Measurements from ENCODE around the gene INCA1.

Gene INCA1, protein sequence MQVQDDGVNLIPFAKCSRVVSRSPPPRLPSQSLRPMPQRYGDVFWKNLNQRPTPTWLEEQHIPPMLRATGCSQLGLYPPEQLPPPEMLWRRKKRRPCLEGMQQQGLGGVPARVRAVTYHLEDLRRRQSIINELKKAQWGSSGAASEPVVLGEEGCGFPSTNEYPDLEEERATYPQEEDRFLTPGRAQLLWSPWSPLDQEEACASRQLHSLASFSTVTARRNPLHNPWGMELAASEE

DNA sequence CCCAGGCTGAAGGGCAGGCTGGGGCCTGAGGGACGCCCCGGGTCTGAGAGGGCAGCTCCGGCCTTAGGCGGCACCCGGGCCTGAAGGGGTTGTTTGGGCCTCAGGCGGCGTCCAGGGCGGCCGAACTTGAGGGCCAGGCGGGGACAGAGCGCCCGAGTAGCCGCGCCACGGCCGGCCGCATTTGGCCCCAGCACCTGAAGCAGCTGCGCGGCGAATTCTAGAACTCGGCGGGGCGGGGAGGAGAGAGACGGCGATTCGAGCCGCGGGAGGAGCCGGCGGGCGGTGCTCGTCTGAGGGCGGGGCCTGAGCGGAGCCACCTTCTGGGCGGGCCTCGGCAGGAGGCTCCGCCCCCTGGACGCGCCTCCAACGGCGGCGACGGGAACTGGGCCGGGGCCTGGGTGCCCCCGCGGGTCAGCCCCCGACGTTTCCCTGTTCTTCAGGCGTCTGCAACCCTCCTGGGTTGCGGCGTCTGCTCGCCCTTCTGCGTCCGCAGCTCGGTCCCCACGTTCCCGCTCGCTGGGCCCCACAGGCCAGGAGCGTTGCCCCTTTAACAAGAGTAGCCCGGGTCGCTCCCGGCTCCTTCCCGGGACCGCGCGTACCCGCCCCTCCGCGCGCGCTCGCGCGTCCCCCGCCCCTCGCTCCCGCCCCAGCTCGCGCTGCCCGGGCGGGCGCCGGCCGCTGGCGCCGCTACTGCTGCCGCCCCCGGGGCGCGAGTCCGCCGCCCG lies at the start of gene INCA1, which contains the start of gene KIF1C:
Gene INCA1 (minus strand): TSS at position 221 of the 725 bp plus-strand sequence. CDS start 3,085 bp downstream, outside the sequence.
Gene KIF1C (plus strand): TSS at position 649 of the 725 bp plus-strand sequence. CDS start 2,297 bp downstream, outside the sequence.
- peak within 1 kb of the TSS; percentile 68 for H3K27ac Mint-ChIP-seq
- peaks cover 39% of the 10 kb centered on the region for H3K4me1 Mint-ChIP-seq
- TF ChIP-seq, protein P1, sequence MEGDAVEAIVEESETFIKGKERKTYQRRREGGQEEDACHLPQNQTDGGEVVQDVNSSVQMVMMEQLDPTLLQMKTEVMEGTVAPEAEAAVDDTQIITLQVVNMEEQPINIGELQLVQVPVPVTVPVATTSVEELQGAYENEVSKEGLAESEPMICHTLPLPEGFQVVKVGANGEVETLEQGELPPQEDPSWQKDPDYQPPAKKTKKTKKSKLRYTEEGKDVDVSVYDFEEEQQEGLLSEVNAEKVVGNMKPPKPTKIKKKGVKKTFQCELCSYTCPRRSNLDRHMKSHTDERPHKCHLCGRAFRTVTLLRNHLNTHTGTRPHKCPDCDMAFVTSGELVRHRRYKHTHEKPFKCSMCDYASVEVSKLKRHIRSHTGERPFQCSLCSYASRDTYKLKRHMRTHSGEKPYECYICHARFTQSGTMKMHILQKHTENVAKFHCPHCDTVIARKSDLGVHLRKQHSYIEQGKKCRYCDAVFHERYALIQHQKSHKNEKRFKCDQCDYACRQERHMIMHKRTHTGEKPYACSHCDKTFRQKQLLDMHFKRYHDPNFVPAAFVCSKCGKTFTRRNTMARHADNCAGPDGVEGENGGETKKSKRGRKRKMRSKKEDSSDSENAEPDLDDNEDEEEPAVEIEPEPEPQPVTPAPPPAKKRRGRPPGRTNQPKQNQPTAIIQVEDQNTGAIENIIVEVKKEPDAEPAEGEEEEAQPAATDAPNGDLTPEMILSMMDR (IDR thresholded peaks at IDR 0.05) = no peak
- peaks cover 4% of the 10 kb centered on the region for H3K9me3 Mint-ChIP-seq
- peak; percentile 95 for DNase-seq
- H3K27me3 Mint-ChIP-seq (ENCODE audit: low read depth, poor library complexity) = peaks cover 30% of the 10 kb centered on the region
- H3K36me3 Mint-ChIP-seq (ENCODE audit: low read depth) = peaks cover 17% of the 10 kb centered on the region
- H3K4me3 Mint-ChIP-seq = peak within 1 kb of the TSS; percentile 86

DNA sequence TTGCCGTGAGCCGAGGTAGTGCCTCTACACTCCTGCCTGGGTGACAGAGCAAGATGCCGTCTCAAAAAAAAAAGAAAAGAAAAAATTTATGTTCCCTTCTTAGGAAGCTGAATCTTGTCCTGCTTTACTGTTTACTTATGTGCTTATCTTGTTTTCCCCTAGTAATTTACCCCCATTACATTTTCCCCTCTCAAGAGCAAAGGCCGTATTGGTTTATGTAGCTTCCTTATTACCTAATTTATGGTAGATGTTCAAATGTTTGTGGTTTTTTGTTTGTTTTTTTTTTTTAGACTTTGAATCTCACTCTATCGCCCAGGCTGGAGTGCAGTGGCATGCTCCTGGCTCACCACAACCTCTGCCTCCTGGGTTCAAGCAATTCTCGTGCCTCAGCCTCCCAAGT lies 48.2 kb upstream of the INCA1 start:
- peaks cover 7% of the 10 kb centered on the region for H3K4me1 Mint-ChIP-seq
- peaks cover 18% of the 10 kb centered on the region for H3K27me3 Mint-ChIP-seq (ENCODE audit: low read depth, poor library complexity)
- TF ChIP-seq, protein P1 (IDR thresholded peaks at IDR 0.05) = no peak
- no peak overlapping the region for H3K27ac Mint-ChIP-seq
- no peaks in the 10 kb centered on the region for H3K36me3 Mint-ChIP-seq (ENCODE audit: low read depth)
- no peak for DNase-seq
- H3K4me3 Mint-ChIP-seq = no peak overlapping the region
- peaks cover 10% of the 10 kb centered on the region for H3K9me3 Mint-ChIP-seq

DNA sequence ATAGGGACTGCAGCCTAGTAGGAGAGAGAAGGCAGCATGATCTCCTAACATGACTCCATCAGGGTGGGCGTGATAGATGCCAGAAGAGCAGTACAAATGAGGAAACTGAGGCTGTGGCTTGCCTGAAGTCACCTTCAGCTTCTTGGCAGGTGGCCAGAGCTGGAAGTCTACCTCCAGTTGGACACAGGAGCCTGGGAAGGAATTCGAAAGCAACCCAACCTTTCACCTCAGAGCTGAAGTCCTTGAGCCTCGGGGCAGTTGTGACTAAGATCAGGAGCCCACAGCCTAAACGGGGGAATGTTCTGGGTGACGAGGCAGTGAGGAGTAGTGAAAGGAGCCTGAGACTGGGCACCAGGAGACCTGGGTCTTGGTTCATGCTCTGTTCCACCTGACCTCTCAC lies 47.3 kb upstream of the INCA1 start:
- TF ChIP-seq, protein P1 (IDR thresholded peaks at IDR 0.05) = no peak
- H3K27me3 Mint-ChIP-seq (ENCODE audit: low read depth, poor library complexity) = peaks cover 27% of the 10 kb centered on the region

DNA sequence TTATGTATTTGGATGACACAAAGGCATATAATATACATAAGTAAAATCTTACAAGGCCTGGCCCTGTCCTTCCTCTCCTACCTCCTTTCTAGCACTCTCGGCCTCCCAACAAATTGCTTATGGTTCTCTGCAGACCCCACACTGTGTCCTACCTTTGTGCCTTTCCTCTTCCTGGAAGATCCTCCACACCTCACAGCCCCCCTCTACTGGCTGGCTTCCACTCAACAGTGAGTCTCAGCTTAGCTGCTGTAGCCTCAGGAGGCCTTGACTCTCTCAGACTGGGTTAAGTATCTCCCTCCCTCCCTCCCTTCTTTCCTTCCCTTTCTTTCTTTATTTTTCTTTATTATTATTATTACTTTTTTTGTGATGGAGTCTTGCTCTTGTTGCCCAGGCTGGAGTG lies 46.2 kb upstream of the INCA1 start:
- Mint-ChIP-seq H3K4me1 (no peaks in the 10 kb centered on the region), H3K27ac (no peak overlapping the region)
- no peak for DNase-seq

More for the DNA sequence above, 47.3 kb upstream of the INCA1 start:
- no peak overlapping the region for H3K27ac Mint-ChIP-seq
- H3K36me3 Mint-ChIP-seq (ENCODE audit: low read depth) = no peaks in the 10 kb centered on the region
- no peak overlapping the region for H3K4me3 Mint-ChIP-seq
- H3K4me1 Mint-ChIP-seq = peaks cover 3% of the 10 kb centered on the region
- DNase-seq = no peak
- peaks cover 17% of the 10 kb centered on the region for H3K9me3 Mint-ChIP-seq

DNA sequence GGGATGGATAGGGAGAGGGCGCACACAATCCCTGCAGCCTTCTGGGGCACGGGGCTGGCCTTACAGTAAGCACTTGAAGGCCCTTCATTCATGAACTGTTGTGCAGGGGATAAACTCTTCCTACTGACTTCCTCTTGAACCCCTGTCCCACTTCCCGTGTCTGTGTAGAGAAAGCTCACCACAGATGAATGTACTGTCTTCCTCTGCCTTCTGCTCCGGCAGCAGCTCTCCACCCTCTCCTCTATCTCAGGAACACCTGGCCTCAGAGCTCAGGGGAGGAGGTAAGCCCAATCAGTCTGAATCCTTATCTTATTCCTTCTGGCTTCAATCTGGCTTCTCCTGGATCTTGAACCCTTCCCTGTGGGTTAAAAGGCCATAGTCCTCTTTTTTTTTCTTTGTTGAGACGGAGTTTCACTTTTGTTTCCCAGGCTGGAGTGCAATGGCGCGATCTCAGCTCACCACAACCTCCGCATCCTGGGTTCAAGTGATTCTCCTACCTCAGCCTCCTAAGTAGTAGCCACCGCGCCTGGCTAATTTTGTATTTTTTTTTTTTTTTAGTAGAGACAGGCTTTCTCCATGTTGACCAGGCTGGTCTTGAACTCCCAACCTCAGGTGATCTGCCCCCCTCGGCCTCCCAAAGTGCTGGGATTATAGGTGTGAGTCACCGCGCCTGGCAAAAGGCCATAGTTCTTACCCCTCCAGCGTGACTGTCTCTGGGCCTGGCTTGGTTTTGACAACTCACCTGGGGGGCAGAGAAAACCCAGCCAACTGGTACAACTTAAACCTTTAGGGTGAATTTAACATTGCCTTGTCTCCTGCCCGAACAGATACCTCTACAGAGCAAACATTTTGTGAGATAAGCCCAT lies 45.1 kb upstream of the INCA1 start:
- TF ChIP-seq, protein P1 (IDR thresholded peaks at IDR 0.05) = no peak
- no peak overlapping the region for H3K27ac Mint-ChIP-seq
- no peak overlapping the region for H3K4me3 Mint-ChIP-seq

More for the DNA sequence above, 46.2 kb upstream of the INCA1 start:
- Mint-ChIP-seq H3K4me3 (no peak overlapping the region), H3K27me3 (ENCODE audit: low read depth, poor library complexity) (peaks cover 30% of the 10 kb centered on the region), H3K9me3 (peaks cover 18% of the 10 kb centered on the region), H3K36me3 (ENCODE audit: low read depth) (no peaks in the 10 kb centered on the region)
- TF ChIP-seq, protein P1 (IDR thresholded peaks at IDR 0.05) = no peak

More for the DNA sequence above, 45.1 kb upstream of the INCA1 start:
- H3K36me3 Mint-ChIP-seq (ENCODE audit: low read depth) = no peaks in the 10 kb centered on the region
- no peak for DNase-seq
- peaks cover 18% of the 10 kb centered on the region for H3K9me3 Mint-ChIP-seq
- H3K4me1 Mint-ChIP-seq = no peaks in the 10 kb centered on the region
- peaks cover 31% of the 10 kb centered on the region for H3K27me3 Mint-ChIP-seq (ENCODE audit: low read depth, poor library complexity)
